ENCODE results near the gene KRTAP21-3.

- TF ChIP-seq, protein P1, sequence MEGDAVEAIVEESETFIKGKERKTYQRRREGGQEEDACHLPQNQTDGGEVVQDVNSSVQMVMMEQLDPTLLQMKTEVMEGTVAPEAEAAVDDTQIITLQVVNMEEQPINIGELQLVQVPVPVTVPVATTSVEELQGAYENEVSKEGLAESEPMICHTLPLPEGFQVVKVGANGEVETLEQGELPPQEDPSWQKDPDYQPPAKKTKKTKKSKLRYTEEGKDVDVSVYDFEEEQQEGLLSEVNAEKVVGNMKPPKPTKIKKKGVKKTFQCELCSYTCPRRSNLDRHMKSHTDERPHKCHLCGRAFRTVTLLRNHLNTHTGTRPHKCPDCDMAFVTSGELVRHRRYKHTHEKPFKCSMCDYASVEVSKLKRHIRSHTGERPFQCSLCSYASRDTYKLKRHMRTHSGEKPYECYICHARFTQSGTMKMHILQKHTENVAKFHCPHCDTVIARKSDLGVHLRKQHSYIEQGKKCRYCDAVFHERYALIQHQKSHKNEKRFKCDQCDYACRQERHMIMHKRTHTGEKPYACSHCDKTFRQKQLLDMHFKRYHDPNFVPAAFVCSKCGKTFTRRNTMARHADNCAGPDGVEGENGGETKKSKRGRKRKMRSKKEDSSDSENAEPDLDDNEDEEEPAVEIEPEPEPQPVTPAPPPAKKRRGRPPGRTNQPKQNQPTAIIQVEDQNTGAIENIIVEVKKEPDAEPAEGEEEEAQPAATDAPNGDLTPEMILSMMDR (IDR thresholded peaks at IDR 0.05; ENCODE audit: low read depth, low read length) = no peak
- TF ChIP-seq EZH2phosphoT487 (IDR thresholded peaks at IDR 0.05; ENCODE audit: low read depth) = no peak
These were observed 8.1 kb upstream of the KRTAP21-3 start for GRCh38 chr21:30726726-30727125.

Data from OCI-LY3 (cell line).